Epithelial cell of esophagus (primary cell): Measurements from ENCODE around the gene VIPR1.

Experiments
- DNase-seq: peaks from one replicate; pipeline ENCODE4 v3.0.0; 2010; ENCODE audit warnings: low read depth
- H3K4me3 ChIP-seq: 2 replicates; pipeline ENCODE4 v1.5.1; 2011; ENCODE audit warnings: mild to moderate bottlenecking, low read length, control low read depth
- CTCF ChIP-seq: IDR thresholded peaks from 2 replicates; pipeline ENCODE4 v1.5.1; 2011; ENCODE audit warnings: low read depth, mild to moderate bottlenecking, low read length, control low read depth, inconsistent platforms; ENCODE audit not compliant: insufficient read depth; ENCODE audit errors: missing control alignments

VIPR1 gene

GRCh38 chr3:42500909-42501308 lies 1.5 kb upstream of the VIPR1 start:
- no peak overlapping the region for H3K4me3 ChIP-seq
- DNase-seq: no peak
- no peak for TF ChIP-seq CTCF

GRCh38 chr3:42501321-42501680 lies 1.1 kb upstream of the VIPR1 start:
- no peak for DNase-seq
- no peak for TF ChIP-seq CTCF
- H3K4me3 ChIP-seq: peak overlapping the region; percentile 48

- TF ChIP-seq CTCF: peak; percentile 74
- peak overlapping the region; percentile 48 for H3K4me3 ChIP-seq
- peak; percentile 75 for DNase-seq
Measured at GRCh38 chr3:42501681-42502428, 588 bp upstream of the VIPR1 start.

- peak overlapping the region; percentile 48 for H3K4me3 ChIP-seq
- DNase-seq: no peak
- no peak for TF ChIP-seq CTCF
Measured at GRCh38 chr3:42503251-42503924, 945 bp downstream of the VIPR1 start.

GRCh38 chr3:42503957-42504333 lies 1.5 kb downstream of the VIPR1 start:
- no peak for TF ChIP-seq CTCF
- no peak for DNase-seq
- no peak overlapping the region for H3K4me3 ChIP-seq

GRCh38 chr3:42504334-42505127 lies 2.1 kb downstream of the VIPR1 start:
- TF ChIP-seq CTCF: no peak
- DNase-seq: no peak
- H3K4me3 ChIP-seq: no peak overlapping the region
